Esophagus squamous epithelium (tissue), 5 donors: Measurements from ENCODE around the gene BUB3. TPM values are rescaled to one million over a fixed set of nuclear protein-coding genes. Genes with fewer than 3 reads are reported as not detected.

ENCODE experiments used
- DNase-seq: peaks from one replicate; lab custom pipeline; 2025; lab: John Stamatoyannopoulos, UW
- H3K27ac ChIP-seq, 4 donors: fragments of 200-600 bp; sonication (generic); one replicate each; pipeline ENCODE4 v1.5.1; 2016 to 2019; ENCODE audit warnings: mild to moderate bottlenecking in 1 of 4
- H3K27me3 ChIP-seq, 4 donors: fragments of 200-600 bp; sonication (generic); 1 replicate in 3 of 4; 2 replicates in 1 of 4; pipeline versions ENCODE4 v1.5.1 to v1.6.0; 2017 to 2021; ENCODE audit warnings: antibody characterized with exemption in 1 of 4
- H3K36me3 ChIP-seq, 3 donors: fragments of 200-600 bp; sonication (generic); one replicate each; pipeline ENCODE4 v1.5.1; 2016 to 2019
- H3K4me1 ChIP-seq, 3 donors: fragments of 200-600 bp; sonication (generic); one replicate each; pipeline ENCODE4 v1.5.1; 2017 to 2019
- H3K4me3 ChIP-seq, 4 donors: fragments of 200-600 bp; sonication (generic); 1 replicate in 3 of 4; 2 replicates in 1 of 4; pipeline ENCODE4 v1.5.1; 2016 to 2019; ENCODE audit warnings: mild to moderate bottlenecking in 2 of 4, moderate library complexity in 1 of 4
- H3K9me3 ChIP-seq, 3 donors: fragments of 200-600 bp; sonication (generic); one replicate each; pipeline ENCODE4 v1.5.1; 2016 to 2019
- CTCF ChIP-seq, 6 experiments: fragments of 450-650 bp in 4 of 6; fragments of 200-600 bp in 2 of 6; sonication (generic) in 2 of 6; IDR thresholded peaks; one replicate each; pipeline ENCODE4 v1.5.1; 2016 to 2019; ENCODE audit warnings: antibody characterized with exemption in 6 of 6, mild to moderate bottlenecking in 4 of 6, moderate library complexity in 4 of 6
- POLR2A ChIP-seq, 4 donors: fragments of 450-650 bp; IDR thresholded peaks; one replicate each; pipeline ENCODE4 v1.6.1; 2017; ENCODE audit warnings: antibody characterized with exemption in 4 of 4, mild to moderate bottlenecking in 4 of 4, moderate library complexity in 3 of 4
- WGBS, 2 donors: methylation state at CpG; one replicate each; pipeline ENCODE4 v1.1.5; 2018; 5-methylcytosine and 5-hydroxymethylcytosine counted together
- intact Hi-C: fragments of 100-400 bp; cut with DNase I; formaldehyde crosslinking; loops from one replicate; pipeline ENCODE4 v1.15.0; 2022
- total RNA-seq, 4 donors: library from RNA; depleted of rRNA; stranded (reverse); fragments of >200 nt; gene quantifications; one replicate each; pipeline ENCODE4 v1.1.0, GENCODE V29; 2016
- donor health status: DM: yes; HTN: yes; CAD: no.

The BUB3 gene
- total RNA-seq, 4 donors from 2014 or later: 84.3 to 121 (median 100) TPM

GRCh38 chr10:123140983-123141390, 13.2 kb upstream of the BUB3 start:
- Histone ChIP-seq H3K4me3 (no peak overlapping the region), H3K9me3 (no peaks in the 10 kb centered on the region), H3K27me3 (peaks cover 58 to 100% (median 87%) of the 10 kb centered on the region in 4 donors), H3K27ac (no peak overlapping the region), H3K36me3 (no peaks in the 10 kb centered on the region), H3K4me1 (peaks cover 27 to 64% (median 34%) of the 10 kb centered on the region in 3 donors)
- DNase-seq: no peak
- 0 to 13% methylated on average over 2 to 4 of the region's 6 CpGs for WGBS, 2 donors
- intact Hi-C loops: no loop called here
- TF ChIP-seq CTCF (IDR thresholded peaks at IDR 0.05) (no peak), POLR2A (IDR thresholded peaks at IDR 0.05) (no peak)

GRCh38 chr10:123141791-123142700, 12.2 kb upstream of the BUB3 start:
- 8 to 26% methylated on average over 15 to 24 of the region's 38 CpGs for WGBS, 2 donors
- intact Hi-C loops: no loop called here

GRCh38 chr10:123142701-123143161, 11.5 kb upstream of the BUB3 start:
- TF ChIP-seq POLR2A (IDR thresholded peaks at IDR 0.05) (no peak), CTCF (IDR thresholded peaks at IDR 0.05) (no peak)
- Histone ChIP-seq H3K27me3 (peaks cover 55 to 100% (median 86%) of the 10 kb centered on the region in 4 donors), H3K4me3 (no peak overlapping the region), H3K36me3 (no peaks in the 10 kb centered on the region), H3K27ac (no peak overlapping the region), H3K4me1 (peaks cover 14 to 60% (median 26%) of the 10 kb centered on the region in 3 donors), H3K9me3 (no peaks in the 10 kb centered on the region)
- intact Hi-C loops: no loop called here
- no peak for DNase-seq
- 17% methylated on average over 19 of the region's 33 CpGs; no CpG with 5 or more reads in 1 of the 2 donors for WGBS, 2 donors

More at GRCh38 chr10:123141791-123142700, 12.2 kb upstream of the BUB3 start:
- Histone ChIP-seq H3K4me1 (peaks cover 18 to 62% (median 29%) of the 10 kb centered on the region in 3 donors), H3K4me3 (no peak overlapping the region), H3K27ac (no peak overlapping the region), H3K36me3 (no peaks in the 10 kb centered on the region), H3K27me3 (peaks cover 56 to 100% (median 87%) of the 10 kb centered on the region in 4 donors), H3K9me3 (no peaks in the 10 kb centered on the region)
- no peak for TF ChIP-seq CTCF (IDR thresholded peaks at IDR 0.05)
- no peak for TF ChIP-seq POLR2A (IDR thresholded peaks at IDR 0.05)
- DNase-seq: no peak

- Histone ChIP-seq H3K27me3 (peaks cover 57 to 100% (median 87%) of the 10 kb centered on the region in 4 donors), H3K4me1 (peaks cover 18 to 63% (median 29%) of the 10 kb centered on the region in 3 donors)
- WGBS, 2 donors: 11 to 14% methylated on average over 21 to 28 of the region's 33 CpGs
Measured at GRCh38 chr10:123143162-123143824, 10.9 kb upstream of the BUB3 start.

More at GRCh38 chr10:123143162-123143824, 10.9 kb upstream of the BUB3 start:
- intact Hi-C loops: no loop called here
- Histone ChIP-seq H3K9me3 (no peaks in the 10 kb centered on the region), H3K36me3 (no peaks in the 10 kb centered on the region), H3K27ac (no peak overlapping the region), H3K4me3 (no peak overlapping the region)
- no peak for DNase-seq
- TF ChIP-seq CTCF (IDR thresholded peaks at IDR 0.05) (no peak), POLR2A (IDR thresholded peaks at IDR 0.05) (no peak)
